ENCODE data around the gene CHRNA4.

Gene CHRNA4

GRCh38 chr20:63379296-63379695 is 18.1 kb upstream of the CHRNA4 start:
- DNase-seq (ENCODE audit: low read depth, low spot score), result no peak
- no peak overlapping the region for H3K4me3 ChIP-seq (ENCODE audit: low read depth, low read length)
- ChIA-PET POLR2A (no interaction called here), CTCF (interaction anchor here (3.1 kb wide), 2 partner anchors 70 to 156 kb away, joined by 21 to 30 read pairs; no protein-coding TSS in a partner anchor)
- no peak for TF ChIP-seq CTCF (IDR thresholded peaks at IDR 0.05; ENCODE audit: insufficient read depth, low read length, missing control alignments)

GRCh38 chr20:63378626-63379025 is 17.5 kb upstream of the CHRNA4 start:
- TF ChIP-seq CTCF (IDR thresholded peaks at IDR 0.05; ENCODE audit: insufficient read depth, low read length, missing control alignments), result no peak
- no peak overlapping the region for H3K4me3 ChIP-seq (ENCODE audit: low read depth, low read length)
- no peak for DNase-seq (ENCODE audit: low read depth, low spot score)
- CTCF ChIA-PET, result interaction anchor here (1.0 to 3.1 kb wide), 6 partner anchors 11 to 155 kb away, joined by 3 to 30 read pairs (median 4); no protein-coding TSS in a partner anchor
- POLR2A ChIA-PET, result no interaction called here

GRCh38 chr20:63377951-63378381 is 16.8 kb upstream of the CHRNA4 start:
- ChIA-PET POLR2A (no interaction called here), CTCF (interaction anchor here (1.0 to 3.1 kb wide), 6 partner anchors 10 to 154 kb away, joined by 3 to 30 read pairs (median 4); no protein-coding TSS in a partner anchor)
- no peak for TF ChIP-seq CTCF (IDR thresholded peaks at IDR 0.05; ENCODE audit: insufficient read depth, low read length, missing control alignments)
- H3K4me3 ChIP-seq (ENCODE audit: low read depth, low read length), result no peak overlapping the region
- no peak for DNase-seq (ENCODE audit: low read depth, low spot score)

- no peak for DNase-seq (ENCODE audit: low read depth, low spot score)
- POLR2A ChIA-PET, result no interaction called here
- no peak for TF ChIP-seq CTCF (IDR thresholded peaks at IDR 0.05; ENCODE audit: insufficient read depth, low read length, missing control alignments)
- no peak overlapping the region for H3K4me3 ChIP-seq (ENCODE audit: low read depth, low read length)
- CTCF ChIA-PET, result interaction anchor here (1.0 to 3.1 kb wide), 7 partner anchors 10 to 154 kb away, joined by 3 to 30 read pairs (median 3); partner anchors contain the start of gene ARFGAP1
Measured at GRCh38 chr20:63377256-63377941, 16.2 kb upstream of the CHRNA4 start.

GRCh38 chr20:63376283-63377250 is 15.4 kb upstream of the CHRNA4 start:
- DNase-seq (ENCODE audit: low read depth, low spot score), result no peak
- ChIA-PET POLR2A (interaction anchor here (0.6 kb wide), 1 partner anchor 161 kb away, joined by 3 read pairs; no protein-coding TSS in a partner anchor), CTCF (interaction anchor here (1.0 to 3.1 kb wide), 5 partner anchors 9 to 153 kb away, joined by 3 to 30 read pairs (median 4); partner anchors contain the start of gene ARFGAP1)
- H3K4me3 ChIP-seq (ENCODE audit: low read depth, low read length), result no peak overlapping the region
- no peak for TF ChIP-seq CTCF (IDR thresholded peaks at IDR 0.05; ENCODE audit: insufficient read depth, low read length, missing control alignments)

- CTCF ChIA-PET, result no interaction called here
- POLR2A ChIA-PET, result no interaction called here
- no peak for TF ChIP-seq CTCF (IDR thresholded peaks at IDR 0.05; ENCODE audit: insufficient read depth, low read length, missing control alignments)
- DNase-seq (ENCODE audit: low read depth, low spot score), result no peak
- no peak overlapping the region for H3K4me3 ChIP-seq (ENCODE audit: low read depth, low read length)
Measured at GRCh38 chr20:63375438-63375837, 14.3 kb upstream of the CHRNA4 start.

Data from AG04449 (cell line).